Lower lobe of right lung (tissue), 2 donors: ENCODE results near the gene HELZ. TPM values are rescaled to one million over a fixed set of nuclear protein-coding genes. Genes with fewer than 3 reads are reported as not detected.
"Not testable (repeated sequence)": the region's sequence is repeated elsewhere in the genome, so short reads cannot be mapped to it uniquely, and the experiment has no call there.

Experiments used
- ATAC-seq, 2 donors: fragments of 200-7000 bp; cut with Tn5 transposase; one replicate each; pipeline ENCODE4 v1.9.1; 2020 to 2022; ENCODE audit warnings: mild to moderate bottlenecking in 2 of 2, moderate library complexity in 2 of 2
- DNase-seq: peaks from one replicate; pipeline ENCODE4 v3.0.0-alpha.2; 2020
- H3K27ac ChIP-seq: fragments of 200-600 bp; one replicate; pipeline ENCODE4 v1.8.0; 2022
- H3K27me3 ChIP-seq: fragments of 200-600 bp; one replicate; pipeline ENCODE4 v1.8.0; 2022; ENCODE audit warnings: low read depth
- H3K36me3 ChIP-seq: fragments of 200-600 bp; one replicate; pipeline ENCODE4 v1.8.0; 2022; ENCODE audit warnings: mild to moderate bottlenecking
- H3K4me1 ChIP-seq: fragments of 200-600 bp; one replicate; pipeline ENCODE4 v1.8.0; 2022
- H3K4me3 ChIP-seq: fragments of 200-600 bp; one replicate; pipeline ENCODE4 v1.8.0; 2022; ENCODE audit warnings: mild to moderate bottlenecking
- H3K9me3 ChIP-seq: fragments of 200-600 bp; one replicate; pipeline ENCODE4 v1.8.0; 2022
- intact Hi-C: fragments of 100-400 bp; cut with DNase I; formaldehyde crosslinking; loops from one replicate; pipeline ENCODE4 v1.11.0; 2022
- total RNA-seq: library from RNA; stranded (reverse); fragmentation: NEBNext Ultra II Directional; extraction: Animal tissue kit (Norgen Biotek cat#: 25700); gene quantifications from one replicate; pipeline ENCODE4 v1.2.1, GENCODE V29; 2021
- TF ChIP-seq, protein P1 (sequence below): fragments of 200-600 bp; IDR thresholded peaks from one replicate; pipeline ENCODE4 v1.8.0; 2022; ENCODE audit warnings: antibody characterized with exemption, mild to moderate bottlenecking
- donor health status: DM: no; HTN: yes; CAD: no; lungs with severe emphysema.

Gene HELZ
- total RNA-seq, 1 donor from 2014 or later: 68.9 TPM

DNA sequence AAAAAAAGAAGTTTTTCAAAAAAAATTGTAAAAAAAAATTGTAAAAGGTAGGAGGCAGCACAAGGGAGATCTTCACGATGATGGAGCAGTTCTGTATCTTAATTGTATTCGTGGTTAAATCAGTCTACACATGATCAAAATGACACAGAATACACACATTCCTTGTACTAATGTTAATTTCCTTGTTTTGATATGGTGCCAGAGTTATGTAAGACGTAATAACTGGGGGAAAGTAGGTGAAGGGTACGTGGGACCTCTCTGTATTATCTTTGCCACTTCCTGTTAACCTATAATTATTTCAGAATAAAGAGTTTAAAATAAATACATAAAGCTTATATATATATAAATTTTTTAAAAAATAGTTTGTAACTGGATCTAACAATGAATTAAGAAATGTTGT is 36.8 kb downstream of the HELZ start:
- H3K4me3 ChIP-seq: no peak overlapping the region
- intact Hi-C loops: no loop called here
- H3K27ac ChIP-seq: no peak overlapping the region
- TF ChIP-seq, protein P1, sequence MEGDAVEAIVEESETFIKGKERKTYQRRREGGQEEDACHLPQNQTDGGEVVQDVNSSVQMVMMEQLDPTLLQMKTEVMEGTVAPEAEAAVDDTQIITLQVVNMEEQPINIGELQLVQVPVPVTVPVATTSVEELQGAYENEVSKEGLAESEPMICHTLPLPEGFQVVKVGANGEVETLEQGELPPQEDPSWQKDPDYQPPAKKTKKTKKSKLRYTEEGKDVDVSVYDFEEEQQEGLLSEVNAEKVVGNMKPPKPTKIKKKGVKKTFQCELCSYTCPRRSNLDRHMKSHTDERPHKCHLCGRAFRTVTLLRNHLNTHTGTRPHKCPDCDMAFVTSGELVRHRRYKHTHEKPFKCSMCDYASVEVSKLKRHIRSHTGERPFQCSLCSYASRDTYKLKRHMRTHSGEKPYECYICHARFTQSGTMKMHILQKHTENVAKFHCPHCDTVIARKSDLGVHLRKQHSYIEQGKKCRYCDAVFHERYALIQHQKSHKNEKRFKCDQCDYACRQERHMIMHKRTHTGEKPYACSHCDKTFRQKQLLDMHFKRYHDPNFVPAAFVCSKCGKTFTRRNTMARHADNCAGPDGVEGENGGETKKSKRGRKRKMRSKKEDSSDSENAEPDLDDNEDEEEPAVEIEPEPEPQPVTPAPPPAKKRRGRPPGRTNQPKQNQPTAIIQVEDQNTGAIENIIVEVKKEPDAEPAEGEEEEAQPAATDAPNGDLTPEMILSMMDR: no peak
- ATAC-seq (no peak), DNase-seq (no peak)
- no peaks in the 10 kb centered on the region for H3K27me3 ChIP-seq
- H3K4me1 ChIP-seq: peaks cover 29% of the 10 kb centered on the region
- H3K36me3 ChIP-seq: peaks cover 3% of the 10 kb centered on the region
- no peaks in the 10 kb centered on the region for H3K9me3 ChIP-seq

DNA sequence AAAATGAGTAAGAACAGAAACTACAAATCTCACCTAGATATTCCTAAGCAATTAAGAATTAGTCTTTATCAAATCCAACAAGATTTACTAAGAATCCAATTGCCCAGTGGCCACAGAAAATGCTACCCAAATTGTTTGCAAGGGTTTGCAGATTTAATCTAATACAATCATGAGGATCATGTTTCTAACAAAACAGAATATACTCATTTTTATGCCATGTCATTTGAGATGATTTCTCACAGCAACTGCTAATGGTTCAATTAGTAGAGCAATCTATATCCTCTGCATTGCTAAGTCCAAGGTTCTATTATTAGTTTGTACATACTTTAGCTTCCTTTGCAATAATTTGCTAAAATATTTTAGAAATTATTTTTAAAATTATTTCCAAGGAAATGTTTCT is 41.2 kb downstream of the HELZ start:
- intact Hi-C loops: no loop called here
- TF ChIP-seq, protein P1: no peak
- Histone ChIP-seq H3K9me3 (no peaks in the 10 kb centered on the region), H3K27me3 (no peaks in the 10 kb centered on the region), H3K4me3 (no peak overlapping the region), H3K27ac (no peak overlapping the region), H3K4me1 (peaks cover 8% of the 10 kb centered on the region), H3K36me3 (peaks cover 40% of the 10 kb centered on the region)
- no peak for DNase-seq
- no peak for ATAC-seq

DNA sequence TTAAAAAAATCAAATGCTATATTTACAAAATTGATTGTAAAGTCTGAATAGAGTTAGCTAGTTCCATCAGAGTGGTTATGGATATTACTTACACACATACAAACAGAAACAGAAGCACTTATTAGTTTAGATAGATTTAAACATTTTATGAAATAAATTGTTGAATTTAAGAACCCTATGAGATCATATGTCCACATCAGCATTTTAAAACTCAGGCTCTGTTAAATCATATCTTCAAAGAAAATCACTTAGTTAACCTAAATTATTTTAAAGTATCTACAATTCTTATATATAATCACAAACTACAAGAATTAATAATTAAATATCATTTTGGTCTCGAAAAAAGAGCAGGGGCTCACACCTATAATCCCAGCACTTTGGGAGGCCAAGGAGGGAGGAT is 42.5 kb downstream of the HELZ start:
- H3K27me3 ChIP-seq: no peaks in the 10 kb centered on the region
- no peaks in the 10 kb centered on the region for H3K9me3 ChIP-seq
- no peak overlapping the region for H3K27ac ChIP-seq
- ATAC-seq: no peak
- TF ChIP-seq, protein P1: no peak
- DNase-seq: no peak
- H3K4me1 ChIP-seq: no peaks in the 10 kb centered on the region
- intact Hi-C loops: no loop called here
- no peak overlapping the region for H3K4me3 ChIP-seq
- H3K36me3 ChIP-seq: peaks cover 49% of the 10 kb centered on the region

DNA sequence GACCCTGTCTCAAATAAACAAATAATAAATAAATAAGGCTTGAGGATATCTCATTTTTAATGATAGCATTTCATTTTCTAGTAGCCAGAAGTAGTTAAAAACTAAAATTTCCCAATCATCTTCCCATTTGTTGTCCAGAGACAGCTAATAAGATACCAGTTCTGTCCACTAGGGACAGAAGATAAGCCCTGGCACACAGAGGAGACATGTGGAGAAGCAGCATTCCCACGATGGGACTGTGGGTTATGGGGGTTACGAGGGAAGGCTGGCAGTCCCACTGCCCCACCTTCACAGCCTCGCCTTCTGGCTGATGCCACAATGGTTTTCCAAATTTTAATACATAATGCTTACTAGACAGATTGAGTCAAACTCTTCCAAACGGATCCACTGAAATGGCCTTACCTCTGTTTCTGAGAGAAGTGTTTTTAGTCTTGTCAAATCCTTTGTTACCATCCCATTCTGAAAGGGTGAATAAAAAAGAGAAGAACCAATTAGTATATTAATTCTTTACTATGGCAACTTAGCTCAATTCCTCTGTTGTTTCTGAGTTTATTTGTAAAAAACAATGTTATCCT is 44.2 kb downstream of the HELZ start:
- no peaks in the 10 kb centered on the region for H3K4me1 ChIP-seq
- H3K9me3 ChIP-seq: no peaks in the 10 kb centered on the region
- no peaks in the 10 kb centered on the region for H3K27me3 ChIP-seq

DNA sequence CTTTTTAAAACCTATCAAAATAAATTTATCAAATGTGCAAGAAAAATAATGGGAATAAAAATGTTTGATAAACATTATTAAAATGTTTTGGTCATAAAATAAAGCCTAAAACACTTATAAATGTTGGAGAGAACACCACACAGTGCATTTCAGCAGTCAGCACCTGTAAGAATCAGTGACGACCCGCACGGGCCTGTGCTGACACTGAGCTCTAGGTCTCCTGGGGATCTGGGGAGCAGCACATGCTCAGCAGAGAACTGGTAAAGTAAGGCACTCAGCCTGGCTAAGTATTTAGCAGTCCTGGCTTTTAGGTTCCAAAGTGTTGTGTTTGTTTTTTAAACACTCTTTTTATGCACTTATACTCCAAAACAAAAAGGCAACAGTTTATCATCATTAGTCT is 46.9 kb downstream of the HELZ start:
- H3K27me3 ChIP-seq: no peaks in the 10 kb centered on the region
- intact Hi-C loops: no loop called here
- TF ChIP-seq, protein P1: no peak
- no peak for DNase-seq
- no peaks in the 10 kb centered on the region for H3K9me3 ChIP-seq
- no peak for ATAC-seq
- peaks cover 75% of the 10 kb centered on the region for H3K36me3 ChIP-seq
- H3K4me3 ChIP-seq: no peak overlapping the region
- no peaks in the 10 kb centered on the region for H3K4me1 ChIP-seq
- H3K27ac ChIP-seq: no peak overlapping the region

More for the DNA sequence above, 44.2 kb downstream of the HELZ start:
- no peak overlapping the region for H3K4me3 ChIP-seq
- no peak overlapping the region for H3K27ac ChIP-seq
- TF ChIP-seq, protein P1: peak; percentile 33
- ATAC-seq (no peak), DNase-seq (no peak)
- intact Hi-C loops: no loop called here
- H3K36me3 ChIP-seq: peaks cover 56% of the 10 kb centered on the region

DNA sequence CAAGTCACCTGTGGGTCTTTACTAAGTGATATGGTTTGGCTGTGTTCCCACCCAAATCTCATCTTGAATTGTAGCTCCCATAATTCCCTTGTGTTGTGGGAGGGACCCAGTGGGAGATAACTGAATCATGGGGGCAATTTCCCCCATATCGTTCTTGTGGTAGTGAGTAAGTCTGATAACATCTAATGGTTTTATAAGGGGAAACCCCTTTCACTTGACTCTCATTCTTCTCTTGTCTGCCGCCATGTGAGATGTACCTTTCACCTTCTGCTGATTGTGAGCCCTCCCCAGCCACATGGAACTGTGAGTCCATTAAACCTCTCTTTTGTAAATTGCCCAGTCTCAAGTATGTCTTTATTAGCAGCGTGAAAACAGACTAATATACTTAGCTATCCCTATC is 48.0 kb downstream of the HELZ start:
- H3K4me3 ChIP-seq, H3K27me3 ChIP-seq, ATAC-seq, intact Hi-C loops, DNase-seq, H3K4me1 ChIP-seq, H3K9me3 ChIP-seq, H3K27ac ChIP-seq: not testable (repeated sequence)
- peaks cover 64% of the 10 kb centered on the region for H3K36me3 ChIP-seq
